ENCODE data around the gene VIPR2.
A peak's percentile ranks its signal among the peaks of the same experiment; 100 is the strongest.
"Not testable (repeated sequence)": the region's sequence is repeated elsewhere in the genome, so short reads cannot be mapped to it uniquely, and the experiment has no call there.

VIPR2 gene

GRCh38 chr7:159139202-159139601 lies 5.5 kb downstream of the VIPR2 start:
- peak; percentile 55 for DNase-seq (ENCODE audit: low spot score)

GRCh38 chr7:159138508-159138907 lies 6.2 kb downstream of the VIPR2 start:
- DNase-seq (ENCODE audit: low spot score) = no peak

- no peak for DNase-seq (ENCODE audit: low spot score)
These were observed 6.8 kb downstream of the VIPR2 start for GRCh38 chr7:159137906-159138305.

- peak; percentile 40 for DNase-seq (ENCODE audit: low spot score)
These were observed 7.8 kb downstream of the VIPR2 start for GRCh38 chr7:159136846-159137245.

- DNase-seq (ENCODE audit: low spot score) = peak; percentile 34
These were observed 8.2 kb downstream of the VIPR2 start for GRCh38 chr7:159136442-159136841.

- DNase-seq (ENCODE audit: low spot score) = peak; percentile 25
These were observed 8.7 kb downstream of the VIPR2 start for GRCh38 chr7:159136013-159136412.

- DNase-seq (ENCODE audit: low spot score) = peak; percentile 55
These were observed 11.8 kb downstream of the VIPR2 start for GRCh38 chr7:159132670-159133443.

- no peak for DNase-seq (ENCODE audit: low spot score)
These were observed 13.8 kb downstream of the VIPR2 start for GRCh38 chr7:159130820-159131219.

GRCh38 chr7:159130199-159130775 lies 14.4 kb downstream of the VIPR2 start:
- DNase-seq (ENCODE audit: low spot score) = no peak

GRCh38 chr7:159128767-159129166 lies 15.9 kb downstream of the VIPR2 start:
- no peak for DNase-seq (ENCODE audit: low spot score)

- peak; percentile 63 for DNase-seq (ENCODE audit: low spot score)
These were observed 16.7 kb downstream of the VIPR2 start for GRCh38 chr7:159127691-159128642.

GRCh38 chr7:159126311-159127260 lies 18.1 kb downstream of the VIPR2 start:
- DNase-seq (ENCODE audit: low spot score) = peak; percentile 18

- DNase-seq (ENCODE audit: low spot score) = peak; percentile 31
These were observed 18.8 kb downstream of the VIPR2 start for GRCh38 chr7:159125955-159126270.

GRCh38 chr7:159125104-159125954 lies 19.3 kb downstream of the VIPR2 start:
- DNase-seq (ENCODE audit: low spot score) = peak; percentile 25

- DNase-seq (ENCODE audit: low spot score) = not testable (repeated sequence)
These were observed 20.9 kb downstream of the VIPR2 start for GRCh38 chr7:159123793-159124192.

- not testable (repeated sequence) for DNase-seq (ENCODE audit: low spot score)
These were observed 21.4 kb downstream of the VIPR2 start for GRCh38 chr7:159123294-159123693.

- DNase-seq (ENCODE audit: low spot score) = peak; percentile 18
These were observed 22.4 kb downstream of the VIPR2 start for GRCh38 chr7:159122276-159122675.

GRCh38 chr7:159121476-159121875 lies 23.2 kb downstream of the VIPR2 start:
- DNase-seq (ENCODE audit: low spot score) = no peak

GRCh38 chr7:159121068-159121467 lies 23.6 kb downstream of the VIPR2 start:
- DNase-seq (ENCODE audit: low spot score) = peak; percentile 25

GRCh38 chr7:159120540-159120919 lies 24.1 kb downstream of the VIPR2 start:
- DNase-seq (ENCODE audit: low spot score) = peak; percentile 11

Measured in left forelimb (tissue), 1 donor.